HepG2 (cell line): ENCODE results near the gene RPH3AL.

ENCODE experiments used
- ETV6 ChIP-seq: sonication (generic); formaldehyde crosslinking; conservative IDR thresholded peaks from 2 replicates; pipeline ENCODE4 v1.4.0; 2020; ENCODE audit warnings: missing genetic modification reagents
- EZH2 ChIP-seq: conservative IDR thresholded peaks from 2 replicates; pipeline ENCODE4 v1.6.1; 2012; ENCODE audit warnings: mild to moderate bottlenecking, low read depth, low read length, moderate library complexity
- GABPA ChIP-seq, 2 experiments: IDR thresholded peaks; 2 replicates each; pipeline ENCODE4 v1.6.1; 2011 to 2016; ENCODE audit warnings: low read depth in 2 of 2, low read length in 1 of 2, missing biosample characterization in 1 of 2, missing genetic modification characterization in 1 of 2
- NR3C1 ChIP-seq: sonication (generic); formaldehyde crosslinking; IDR thresholded peaks from 2 replicates; pipeline ENCODE4 v1.4.0; 2020; ENCODE audit warnings: missing genetic modification reagents
- SP4 ChIP-seq: sonication (generic); formaldehyde crosslinking; IDR thresholded peaks from 2 replicates; pipeline ENCODE4 v1.8.1; 2023; ENCODE audit warnings: mild to moderate bottlenecking, missing genetic modification reagents
- ZC3H13 ChIP-seq: sonication (generic); formaldehyde crosslinking; IDR thresholded peaks from 2 replicates; pipeline ENCODE4 v1.8.1; 2023; ENCODE audit warnings: mild to moderate bottlenecking, missing genetic modification reagents, moderate library complexity
- ZNF225 ChIP-seq: sonication (generic); formaldehyde crosslinking; IDR thresholded peaks from 2 replicates; pipeline ENCODE4 v1.4.0; 2020; ENCODE audit warnings: mild to moderate bottlenecking, missing genetic modification reagents
- ZNF383 ChIP-seq: sonication (generic); formaldehyde crosslinking; IDR thresholded peaks from 2 replicates; pipeline ENCODE4 v1.4.0; 2020; ENCODE audit warnings: missing genetic modification reagents, mild to moderate bottlenecking, borderline replicate concordance
- TF ChIP-seq, protein P1 (sequence below): sonication (generic); formaldehyde crosslinking; IDR thresholded peaks from 2 replicates; pipeline ENCODE4 v1.5.0; 2020; ENCODE audit warnings: mild to moderate bottlenecking, missing genetic modification reagents, moderate library complexity
- TF ChIP-seq, protein P2 (sequence below): sonication (generic); formaldehyde crosslinking; IDR thresholded peaks from 2 replicates; pipeline ENCODE4 v1.4.0; 2020; ENCODE audit warnings: mild to moderate bottlenecking, missing genetic modification reagents
- TF ChIP-seq, protein P3 (sequence below): sonication (generic); formaldehyde crosslinking; conservative IDR thresholded peaks from 2 replicates; pipeline ENCODE4 v1.4.0; 2020; ENCODE audit warnings: missing genetic modification reagents
- TF ChIP-seq, protein P4 (sequence below), 2 experiments: fragments of 450-650 bp in 1 of 2; sonication (generic) in 1 of 2; formaldehyde crosslinking in 1 of 2; IDR thresholded peaks; 2 replicates each; pipeline versions ENCODE4 v1.6.1 to v1.8.0; 2016 to 2022; ENCODE audit warnings: antibody characterized with exemption in 1 of 2, mild to moderate bottlenecking in 1 of 2, missing genetic modification reagents in 1 of 2
- TF ChIP-seq, protein P5 (sequence below): IDR thresholded peaks from 2 replicates; pipeline ENCODE4 v1.6.1; 2016
- TF ChIP-seq, protein P6 (sequence below), 2 experiments: IDR thresholded peaks; 2 replicates each; pipeline ENCODE4 v1.6.1; 2011 to 2012; ENCODE audit warnings: low read length in 2 of 2, borderline replicate concordance in 1 of 2, low read depth in 1 of 2, mild to moderate bottlenecking in 1 of 2, moderate library complexity in 1 of 2

DNA sequence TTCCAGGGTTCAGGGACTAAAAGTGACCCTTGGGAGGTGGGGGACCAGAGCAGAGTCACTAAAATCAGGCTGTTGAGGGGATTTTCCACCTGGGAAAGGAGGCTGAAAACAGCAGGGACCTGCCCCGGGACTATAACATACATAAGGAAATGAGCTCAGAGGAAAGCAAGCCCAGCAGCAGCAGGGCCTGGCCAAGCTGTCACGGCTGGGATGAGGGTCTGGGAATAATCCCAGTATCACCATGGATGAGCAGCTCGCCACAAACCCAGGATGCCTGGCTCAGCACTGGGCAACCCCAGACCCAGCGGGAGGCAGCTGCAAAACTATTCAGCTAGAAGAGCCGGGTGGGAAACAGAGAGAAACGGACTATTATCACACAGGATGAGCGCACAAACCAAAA is 72.4 kb downstream of the RPH3AL start:
- TF ChIP-seq, protein P1, sequence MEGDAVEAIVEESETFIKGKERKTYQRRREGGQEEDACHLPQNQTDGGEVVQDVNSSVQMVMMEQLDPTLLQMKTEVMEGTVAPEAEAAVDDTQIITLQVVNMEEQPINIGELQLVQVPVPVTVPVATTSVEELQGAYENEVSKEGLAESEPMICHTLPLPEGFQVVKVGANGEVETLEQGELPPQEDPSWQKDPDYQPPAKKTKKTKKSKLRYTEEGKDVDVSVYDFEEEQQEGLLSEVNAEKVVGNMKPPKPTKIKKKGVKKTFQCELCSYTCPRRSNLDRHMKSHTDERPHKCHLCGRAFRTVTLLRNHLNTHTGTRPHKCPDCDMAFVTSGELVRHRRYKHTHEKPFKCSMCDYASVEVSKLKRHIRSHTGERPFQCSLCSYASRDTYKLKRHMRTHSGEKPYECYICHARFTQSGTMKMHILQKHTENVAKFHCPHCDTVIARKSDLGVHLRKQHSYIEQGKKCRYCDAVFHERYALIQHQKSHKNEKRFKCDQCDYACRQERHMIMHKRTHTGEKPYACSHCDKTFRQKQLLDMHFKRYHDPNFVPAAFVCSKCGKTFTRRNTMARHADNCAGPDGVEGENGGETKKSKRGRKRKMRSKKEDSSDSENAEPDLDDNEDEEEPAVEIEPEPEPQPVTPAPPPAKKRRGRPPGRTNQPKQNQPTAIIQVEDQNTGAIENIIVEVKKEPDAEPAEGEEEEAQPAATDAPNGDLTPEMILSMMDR: no peak
- TF ChIP-seq ETV6 (CRISPR knock-in tag): no peak
- no peak for TF ChIP-seq NR3C1 (CRISPR knock-in tag)
- TF ChIP-seq SP4: no peak
- no peak for TF ChIP-seq EZH2
- TF ChIP-seq, protein P2, sequence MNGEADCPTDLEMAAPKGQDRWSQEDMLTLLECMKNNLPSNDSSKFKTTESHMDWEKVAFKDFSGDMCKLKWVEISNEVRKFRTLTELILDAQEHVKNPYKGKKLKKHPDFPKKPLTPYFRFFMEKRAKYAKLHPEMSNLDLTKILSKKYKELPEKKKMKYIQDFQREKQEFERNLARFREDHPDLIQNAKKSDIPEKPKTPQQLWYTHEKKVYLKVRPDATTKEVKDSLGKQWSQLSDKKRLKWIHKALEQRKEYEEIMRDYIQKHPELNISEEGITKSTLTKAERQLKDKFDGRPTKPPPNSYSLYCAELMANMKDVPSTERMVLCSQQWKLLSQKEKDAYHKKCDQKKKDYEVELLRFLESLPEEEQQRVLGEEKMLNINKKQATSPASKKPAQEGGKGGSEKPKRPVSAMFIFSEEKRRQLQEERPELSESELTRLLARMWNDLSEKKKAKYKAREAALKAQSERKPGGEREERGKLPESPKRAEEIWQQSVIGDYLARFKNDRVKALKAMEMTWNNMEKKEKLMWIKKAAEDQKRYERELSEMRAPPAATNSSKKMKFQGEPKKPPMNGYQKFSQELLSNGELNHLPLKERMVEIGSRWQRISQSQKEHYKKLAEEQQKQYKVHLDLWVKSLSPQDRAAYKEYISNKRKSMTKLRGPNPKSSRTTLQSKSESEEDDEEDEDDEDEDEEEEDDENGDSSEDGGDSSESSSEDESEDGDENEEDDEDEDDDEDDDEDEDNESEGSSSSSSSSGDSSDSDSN: no peak
- TF ChIP-seq, protein P3, sequence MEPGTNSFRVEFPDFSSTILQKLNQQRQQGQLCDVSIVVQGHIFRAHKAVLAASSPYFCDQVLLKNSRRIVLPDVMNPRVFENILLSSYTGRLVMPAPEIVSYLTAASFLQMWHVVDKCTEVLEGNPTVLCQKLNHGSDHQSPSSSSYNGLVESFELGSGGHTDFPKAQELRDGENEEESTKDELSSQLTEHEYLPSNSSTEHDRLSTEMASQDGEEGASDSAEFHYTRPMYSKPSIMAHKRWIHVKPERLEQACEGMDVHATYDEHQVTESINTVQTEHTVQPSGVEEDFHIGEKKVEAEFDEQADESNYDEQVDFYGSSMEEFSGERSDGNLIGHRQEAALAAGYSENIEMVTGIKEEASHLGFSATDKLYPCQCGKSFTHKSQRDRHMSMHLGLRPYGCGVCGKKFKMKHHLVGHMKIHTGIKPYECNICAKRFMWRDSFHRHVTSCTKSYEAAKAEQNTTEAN (CRISPR knock-in tag): no peak
- TF ChIP-seq, protein P4, sequence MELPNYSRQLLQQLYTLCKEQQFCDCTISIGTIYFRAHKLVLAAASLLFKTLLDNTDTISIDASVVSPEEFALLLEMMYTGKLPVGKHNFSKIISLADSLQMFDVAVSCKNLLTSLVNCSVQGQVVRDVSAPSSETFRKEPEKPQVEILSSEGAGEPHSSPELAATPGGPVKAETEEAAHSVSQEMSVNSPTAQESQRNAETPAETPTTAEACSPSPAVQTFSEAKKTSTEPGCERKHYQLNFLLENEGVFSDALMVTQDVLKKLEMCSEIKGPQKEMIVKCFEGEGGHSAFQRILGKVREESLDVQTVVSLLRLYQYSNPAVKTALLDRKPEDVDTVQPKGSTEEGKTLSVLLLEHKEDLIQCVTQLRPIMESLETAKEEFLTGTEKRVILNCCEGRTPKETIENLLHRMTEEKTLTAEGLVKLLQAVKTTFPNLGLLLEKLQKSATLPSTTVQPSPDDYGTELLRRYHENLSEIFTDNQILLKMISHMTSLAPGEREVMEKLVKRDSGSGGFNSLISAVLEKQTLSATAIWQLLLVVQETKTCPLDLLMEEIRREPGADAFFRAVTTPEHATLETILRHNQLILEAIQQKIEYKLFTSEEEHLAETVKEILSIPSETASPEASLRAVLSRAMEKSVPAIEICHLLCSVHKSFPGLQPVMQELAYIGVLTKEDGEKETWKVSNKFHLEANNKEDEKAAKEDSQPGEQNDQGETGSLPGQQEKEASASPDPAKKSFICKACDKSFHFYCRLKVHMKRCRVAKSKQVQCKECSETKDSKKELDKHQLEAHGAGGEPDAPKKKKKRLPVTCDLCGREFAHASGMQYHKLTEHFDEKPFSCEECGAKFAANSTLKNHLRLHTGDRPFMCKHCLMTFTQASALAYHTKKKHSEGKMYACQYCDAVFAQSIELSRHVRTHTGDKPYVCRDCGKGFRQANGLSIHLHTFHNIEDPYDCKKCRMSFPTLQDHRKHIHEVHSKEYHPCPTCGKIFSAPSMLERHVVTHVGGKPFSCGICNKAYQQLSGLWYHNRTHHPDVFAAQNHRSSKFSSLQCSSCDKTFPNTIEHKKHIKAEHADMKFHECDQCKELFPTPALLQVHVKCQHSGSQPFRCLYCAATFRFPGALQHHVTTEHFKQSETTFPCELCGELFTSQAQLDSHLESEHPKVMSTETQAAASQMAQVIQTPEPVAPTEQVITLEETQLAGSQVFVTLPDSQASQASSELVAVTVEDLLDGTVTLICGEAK (IDR thresholded peaks at IDR 0.05): no peak
- TF ChIP-seq, protein P4 (CRISPR knock-in tag; IDR thresholded peaks at IDR 0.05): no peak
- TF ChIP-seq ZNF383 (CRISPR knock-in tag): no peak
- TF ChIP-seq, protein P5, sequence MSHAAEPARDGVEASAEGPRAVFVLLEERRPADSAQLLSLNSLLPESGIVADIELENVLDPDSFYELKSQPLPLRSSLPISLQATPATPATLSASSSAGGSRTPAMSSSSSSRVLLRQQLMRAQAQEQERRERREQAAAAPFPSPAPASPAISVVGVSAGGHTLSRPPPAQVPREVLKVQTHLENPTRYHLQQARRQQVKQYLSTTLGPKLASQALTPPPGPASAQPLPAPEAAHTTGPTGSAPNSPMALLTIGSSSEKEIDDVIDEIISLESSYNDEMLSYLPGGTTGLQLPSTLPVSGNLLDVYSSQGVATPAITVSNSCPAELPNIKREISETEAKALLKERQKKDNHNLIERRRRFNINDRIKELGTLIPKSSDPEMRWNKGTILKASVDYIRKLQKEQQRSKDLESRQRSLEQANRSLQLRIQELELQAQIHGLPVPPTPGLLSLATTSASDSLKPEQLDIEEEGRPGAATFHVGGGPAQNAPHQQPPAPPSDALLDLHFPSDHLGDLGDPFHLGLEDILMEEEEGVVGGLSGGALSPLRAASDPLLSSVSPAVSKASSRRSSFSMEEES (CRISPR knock-in tag): no peak
- no peak for TF ChIP-seq GABPA (IDR thresholded peaks at IDR 0.05; ENCODE audit: low read depth, low read length)
- no peak for TF ChIP-seq GABPA (CRISPR knock-in tag; IDR thresholded peaks at IDR 0.05; ENCODE audit: low read depth)
- TF ChIP-seq ZNF225: no peak
- TF ChIP-seq ZC3H13 (CRISPR knock-in tag): no peak
- TF ChIP-seq, protein P6, sequence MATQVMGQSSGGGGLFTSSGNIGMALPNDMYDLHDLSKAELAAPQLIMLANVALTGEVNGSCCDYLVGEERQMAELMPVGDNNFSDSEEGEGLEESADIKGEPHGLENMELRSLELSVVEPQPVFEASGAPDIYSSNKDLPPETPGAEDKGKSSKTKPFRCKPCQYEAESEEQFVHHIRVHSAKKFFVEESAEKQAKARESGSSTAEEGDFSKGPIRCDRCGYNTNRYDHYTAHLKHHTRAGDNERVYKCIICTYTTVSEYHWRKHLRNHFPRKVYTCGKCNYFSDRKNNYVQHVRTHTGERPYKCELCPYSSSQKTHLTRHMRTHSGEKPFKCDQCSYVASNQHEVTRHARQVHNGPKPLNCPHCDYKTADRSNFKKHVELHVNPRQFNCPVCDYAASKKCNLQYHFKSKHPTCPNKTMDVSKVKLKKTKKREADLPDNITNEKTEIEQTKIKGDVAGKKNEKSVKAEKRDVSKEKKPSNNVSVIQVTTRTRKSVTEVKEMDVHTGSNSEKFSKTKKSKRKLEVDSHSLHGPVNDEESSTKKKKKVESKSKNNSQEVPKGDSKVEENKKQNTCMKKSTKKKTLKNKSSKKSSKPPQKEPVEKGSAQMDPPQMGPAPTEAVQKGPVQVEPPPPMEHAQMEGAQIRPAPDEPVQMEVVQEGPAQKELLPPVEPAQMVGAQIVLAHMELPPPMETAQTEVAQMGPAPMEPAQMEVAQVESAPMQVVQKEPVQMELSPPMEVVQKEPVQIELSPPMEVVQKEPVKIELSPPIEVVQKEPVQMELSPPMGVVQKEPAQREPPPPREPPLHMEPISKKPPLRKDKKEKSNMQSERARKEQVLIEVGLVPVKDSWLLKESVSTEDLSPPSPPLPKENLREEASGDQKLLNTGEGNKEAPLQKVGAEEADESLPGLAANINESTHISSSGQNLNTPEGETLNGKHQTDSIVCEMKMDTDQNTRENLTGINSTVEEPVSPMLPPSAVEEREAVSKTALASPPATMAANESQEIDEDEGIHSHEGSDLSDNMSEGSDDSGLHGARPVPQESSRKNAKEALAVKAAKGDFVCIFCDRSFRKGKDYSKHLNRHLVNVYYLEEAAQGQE (IDR thresholded peaks at IDR 0.05; ENCODE audit: borderline replicate concordance in 1 of 2, low read depth in 1 of 2, low read length in 2 of 2): no peak
